Astrocyte (in vitro differentiated cells and primary cell): Measurements from ENCODE around the gene COP1. TPM values are rescaled to one million over a fixed set of nuclear protein-coding genes. Genes with fewer than 3 reads are reported as not detected.

Source experiments
- DNase-seq: peaks from one replicate; pipeline ENCODE4 v3.0.0-alpha.2; 2010; ENCODE audit warnings: low read depth
- FAIRE-seq: peaks from 2 replicates; lab custom pipeline; 2011; peaks lifted over from hg19 to GRCh38; lab: Jason Lieb, UNC
- H2AFZ ChIP-seq: 2 replicates; pipeline ENCODE4 v1.6.0; 2012; ENCODE audit warnings: low read depth, low read length, inconsistent platforms
- H3K27ac ChIP-seq: 2 replicates; pipeline ENCODE4 v1.5.1; 2011; ENCODE audit warnings: low read depth, low read length, inconsistent platforms
- H3K27me3 ChIP-seq: 2 replicates; pipeline ENCODE4 v1.6.0; 2011; ENCODE audit warnings: low read length, inconsistent platforms; ENCODE audit not compliant: insufficient read depth
- H3K36me3 ChIP-seq: 2 replicates; pipeline ENCODE4 v1.5.1; 2011; ENCODE audit warnings: low read length, inconsistent platforms; ENCODE audit not compliant: insufficient read depth
- H3K4me1 ChIP-seq: 2 replicates; pipeline ENCODE4 v1.5.1; 2011; ENCODE audit warnings: low read length, inconsistent platforms; ENCODE audit not compliant: insufficient read depth
- H3K4me2 ChIP-seq: 2 replicates; pipeline ENCODE4 v1.6.0; 2012; ENCODE audit warnings: low read length, inconsistent platforms
- H3K4me3 ChIP-seq: 2 replicates; pipeline ENCODE4 v1.5.1; 2011; ENCODE audit warnings: low read depth, mild to moderate bottlenecking, low read length, inconsistent platforms; ENCODE audit not compliant: insufficient read depth
- H3K79me2 ChIP-seq: 2 replicates; pipeline ENCODE4 v1.6.0; 2012; ENCODE audit warnings: mild to moderate bottlenecking, low read length, inconsistent platforms; ENCODE audit not compliant: insufficient read depth
- H3K9ac ChIP-seq: 2 replicates; pipeline ENCODE4 v1.6.0; 2012; ENCODE audit warnings: mild to moderate bottlenecking, low read length, inconsistent platforms
- H3K9me3 ChIP-seq: 2 replicates; pipeline ENCODE4 v1.5.1; 2012; ENCODE audit warnings: low read depth, mild to moderate bottlenecking, low read length, inconsistent platforms; ENCODE audit not compliant: insufficient read depth
- H4K20me1 ChIP-seq: 2 replicates; pipeline ENCODE4 v1.6.0; 2012; ENCODE audit warnings: low read length, inconsistent platforms; ENCODE audit not compliant: insufficient read depth
- H3K27ac Mint-ChIP-seq: one replicate; pipeline ENCODE4 v1.8.0; 2021; ENCODE audit warnings: mild to moderate bottlenecking, mixed read lengths; ENCODE audit not compliant: unreplicated experiment
- H3K27me3 Mint-ChIP-seq: one replicate; pipeline ENCODE4 v1.8.0; 2021; ENCODE audit warnings: low read depth, mixed read lengths; ENCODE audit not compliant: unreplicated experiment
- H3K36me3 Mint-ChIP-seq: one replicate; pipeline ENCODE4 v1.8.0; 2021; ENCODE audit warnings: low read depth, mixed read lengths; ENCODE audit not compliant: unreplicated experiment
- H3K4me1 Mint-ChIP-seq: one replicate; pipeline ENCODE4 v1.8.0; 2021; ENCODE audit warnings: low read depth, mixed read lengths; ENCODE audit not compliant: unreplicated experiment
- H3K4me3 Mint-ChIP-seq: one replicate; pipeline ENCODE4 v1.8.0; 2021; ENCODE audit warnings: mild to moderate bottlenecking, moderate library complexity, mixed read lengths; ENCODE audit not compliant: unreplicated experiment
- H3K9me3 Mint-ChIP-seq: one replicate; pipeline ENCODE4 v1.8.0; 2021; ENCODE audit warnings: mild to moderate bottlenecking, mixed read lengths; ENCODE audit not compliant: unreplicated experiment
- EZH2 ChIP-seq: IDR thresholded peaks from 2 replicates; pipeline ENCODE4 v1.6.1; 2012; ENCODE audit warnings: mild to moderate bottlenecking, low read length, inconsistent platforms; ENCODE audit not compliant: insufficient read depth
- total RNA-seq: library from RNA; stranded (reverse); gene quantifications from 2 replicates; pipeline ENCODE4 v1.2.1, GENCODE V29; 2021
- TF ChIP-seq, protein P1 (sequence below): IDR thresholded peaks from 2 replicates; pipeline ENCODE4 v1.5.1; 2011; ENCODE audit warnings: low read depth, mild to moderate bottlenecking, inconsistent platforms, low read length, moderate library complexity; ENCODE audit not compliant: insufficient read depth

COP1 gene
- total RNA-seq, 1 donor from 2014 or later = 45.9 TPM

DNA sequence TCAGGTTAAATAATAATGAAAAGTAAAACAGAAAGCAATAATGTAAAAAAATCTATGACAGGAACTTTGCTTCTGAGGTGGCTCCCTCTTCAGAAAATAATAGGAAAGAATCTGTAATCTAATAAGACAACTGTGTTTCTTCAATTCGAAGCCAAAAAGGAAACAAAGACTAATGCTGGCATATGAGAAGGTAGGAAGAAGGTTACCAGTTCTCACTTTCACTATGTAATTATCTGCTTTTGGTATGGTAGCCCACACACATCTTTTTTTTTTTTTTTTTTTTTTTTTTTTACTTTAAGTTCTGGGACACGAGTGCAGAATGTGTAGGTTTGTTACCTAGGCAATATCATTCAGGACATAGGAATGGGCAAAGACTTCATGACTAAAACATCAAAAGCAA is 47.1 kb downstream of the COP1 start:
- FAIRE-seq (no peak), DNase-seq (no peak)
- Histone ChIP-seq H3K36me3 (no peaks in the 10 kb centered on the region), H3K27ac (no peak overlapping the region), H2AFZ (no peak overlapping the region), H3K9ac (no peak overlapping the region), H4K20me1 (peaks cover 23% of the 10 kb centered on the region), H3K4me3 (no peak overlapping the region), H3K79me2 (peaks cover 72% of the 10 kb centered on the region), H3K27me3 (no peaks in the 10 kb centered on the region), H3K4me1 (no peaks in the 10 kb centered on the region), H3K9me3 (no peaks in the 10 kb centered on the region), H3K4me2 (no peak overlapping the region)
- H3K27ac Mint-ChIP-seq = no peak overlapping the region
- no peak overlapping the region for H3K4me3 Mint-ChIP-seq
- H3K9me3 Mint-ChIP-seq = no peaks in the 10 kb centered on the region
- peaks cover 6% of the 10 kb centered on the region for H3K4me1 Mint-ChIP-seq
- H3K27me3 Mint-ChIP-seq = no peaks in the 10 kb centered on the region
- H3K36me3 Mint-ChIP-seq = peaks cover 9% of the 10 kb centered on the region
- no peak for TF ChIP-seq EZH2
- TF ChIP-seq, protein P1, sequence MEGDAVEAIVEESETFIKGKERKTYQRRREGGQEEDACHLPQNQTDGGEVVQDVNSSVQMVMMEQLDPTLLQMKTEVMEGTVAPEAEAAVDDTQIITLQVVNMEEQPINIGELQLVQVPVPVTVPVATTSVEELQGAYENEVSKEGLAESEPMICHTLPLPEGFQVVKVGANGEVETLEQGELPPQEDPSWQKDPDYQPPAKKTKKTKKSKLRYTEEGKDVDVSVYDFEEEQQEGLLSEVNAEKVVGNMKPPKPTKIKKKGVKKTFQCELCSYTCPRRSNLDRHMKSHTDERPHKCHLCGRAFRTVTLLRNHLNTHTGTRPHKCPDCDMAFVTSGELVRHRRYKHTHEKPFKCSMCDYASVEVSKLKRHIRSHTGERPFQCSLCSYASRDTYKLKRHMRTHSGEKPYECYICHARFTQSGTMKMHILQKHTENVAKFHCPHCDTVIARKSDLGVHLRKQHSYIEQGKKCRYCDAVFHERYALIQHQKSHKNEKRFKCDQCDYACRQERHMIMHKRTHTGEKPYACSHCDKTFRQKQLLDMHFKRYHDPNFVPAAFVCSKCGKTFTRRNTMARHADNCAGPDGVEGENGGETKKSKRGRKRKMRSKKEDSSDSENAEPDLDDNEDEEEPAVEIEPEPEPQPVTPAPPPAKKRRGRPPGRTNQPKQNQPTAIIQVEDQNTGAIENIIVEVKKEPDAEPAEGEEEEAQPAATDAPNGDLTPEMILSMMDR = no peak

DNA sequence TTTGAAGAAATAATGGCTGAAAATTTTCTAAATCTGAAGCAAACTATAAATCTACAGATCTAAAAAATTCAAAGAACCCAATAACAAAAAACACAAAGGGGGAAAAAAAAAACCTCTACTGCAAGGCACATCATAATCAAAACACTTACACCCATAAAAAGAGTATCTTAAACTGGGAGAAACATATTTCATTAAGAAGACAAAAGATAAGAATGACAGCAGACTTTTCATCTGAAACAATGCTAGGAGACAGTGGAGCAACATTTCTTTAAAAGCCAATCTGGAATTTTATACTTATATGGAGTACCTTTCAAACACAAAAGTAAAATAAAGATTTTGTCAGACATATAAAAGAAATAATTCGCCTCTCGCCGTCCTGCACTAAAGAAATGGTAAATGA is 49.1 kb downstream of the COP1 start:
- Histone ChIP-seq H2AFZ (no peak overlapping the region), H3K79me2 (peaks cover 69% of the 10 kb centered on the region), H3K4me3 (no peak overlapping the region), H3K27ac (no peak overlapping the region), H3K9ac (no peak overlapping the region), H3K4me2 (no peak overlapping the region), H3K9me3 (no peaks in the 10 kb centered on the region), H3K4me1 (no peaks in the 10 kb centered on the region), H3K36me3 (no peaks in the 10 kb centered on the region), H4K20me1 (peaks cover 23% of the 10 kb centered on the region), H3K27me3 (no peaks in the 10 kb centered on the region)
- FAIRE-seq (no peak), DNase-seq (no peak)
- H3K4me1 Mint-ChIP-seq = peaks cover 6% of the 10 kb centered on the region
- H3K36me3 Mint-ChIP-seq = peaks cover 13% of the 10 kb centered on the region
- H3K27me3 Mint-ChIP-seq = no peaks in the 10 kb centered on the region
- H3K9me3 Mint-ChIP-seq = no peaks in the 10 kb centered on the region
- no peak overlapping the region for H3K27ac Mint-ChIP-seq
- H3K4me3 Mint-ChIP-seq = no peak overlapping the region
- no peak for TF ChIP-seq EZH2
- TF ChIP-seq, protein P1 = no peak

DNA sequence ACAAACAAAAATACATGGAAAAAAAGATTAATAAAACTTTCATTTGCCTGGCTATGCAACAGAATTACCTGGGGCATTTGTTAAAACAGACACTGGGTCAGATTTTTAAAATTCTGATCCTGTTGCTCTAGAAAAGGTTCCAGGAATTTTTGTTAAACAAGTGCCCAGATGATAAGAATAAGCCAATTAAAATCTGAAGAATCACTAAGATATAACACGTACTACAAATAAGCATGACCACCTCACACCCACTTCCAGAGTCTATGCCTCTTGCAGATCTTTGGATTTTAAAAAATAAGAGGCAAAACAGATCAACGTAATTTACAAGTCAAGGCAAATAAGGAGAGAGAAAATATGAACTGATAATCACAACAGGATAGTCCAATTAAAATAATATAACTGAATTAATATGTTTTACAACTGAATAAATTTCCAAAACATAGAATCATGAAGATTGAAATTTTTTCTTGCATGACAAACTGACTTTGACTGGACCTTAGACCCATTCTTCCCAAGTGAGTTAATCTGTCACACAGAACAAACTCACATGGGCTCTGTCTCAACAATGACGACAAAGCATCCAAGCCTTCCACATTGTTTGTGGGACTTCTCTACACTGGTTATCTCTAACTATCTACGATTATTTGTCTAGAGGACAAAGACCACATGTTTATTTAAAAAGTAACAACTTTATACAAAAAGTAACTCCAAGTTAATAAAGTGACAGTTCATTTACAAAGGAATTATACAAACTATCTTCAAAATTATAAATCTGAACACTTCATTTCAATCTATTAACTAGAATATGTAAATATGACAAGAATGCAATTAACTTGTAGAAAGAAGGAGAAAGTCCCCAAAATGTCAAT is 56.9 kb downstream of the COP1 start:
- H3K4me1 ChIP-seq = no peaks in the 10 kb centered on the region
- Mint-ChIP-seq H3K4me3 (no peak overlapping the region), H3K36me3 (peaks cover 6% of the 10 kb centered on the region), H3K9me3 (no peaks in the 10 kb centered on the region), H3K4me1 (no peaks in the 10 kb centered on the region), H3K27ac (no peak overlapping the region), H3K27me3 (no peaks in the 10 kb centered on the region)
- no peak overlapping the region for H3K9ac ChIP-seq
- peaks cover 23% of the 10 kb centered on the region for H4K20me1 ChIP-seq
- no peaks in the 10 kb centered on the region for H3K9me3 ChIP-seq
- no peak for TF ChIP-seq EZH2
- TF ChIP-seq, protein P1 = no peak
- H3K27me3 ChIP-seq = no peaks in the 10 kb centered on the region
- no peak overlapping the region for H3K4me3 ChIP-seq
- FAIRE-seq (no peak), DNase-seq (no peak)
- no peak overlapping the region for H3K27ac ChIP-seq
- no peak overlapping the region for H2AFZ ChIP-seq
- H3K36me3 ChIP-seq = no peaks in the 10 kb centered on the region
- no peak overlapping the region for H3K4me2 ChIP-seq
- H3K79me2 ChIP-seq = peaks cover 38% of the 10 kb centered on the region
